ENCODE data around the gene P2RX6.

Gene P2RX6

GRCh38 chr22:21009638-21010425 lies 5.1 kb upstream of the P2RX6 start:
- no peak overlapping the region for H3K4me2 ChIP-seq (ENCODE audit: low read depth, low read length, poor library complexity, severe bottlenecking)
- H3K79me2 ChIP-seq (ENCODE audit: insufficient read depth, low read length) = no peaks in the 10 kb centered on the region
- H3K4me1 ChIP-seq (ENCODE audit: insufficient read depth, low read length, poor library complexity, severe bottlenecking) = no peaks in the 10 kb centered on the region
- no peak overlapping the region for H3K4me3 ChIP-seq (ENCODE audit: low read length, poor library complexity, severe bottlenecking)
- no peak overlapping the region for H2AFZ ChIP-seq (ENCODE audit: low read length)
- no peak for TF ChIP-seq CTCF (conservative IDR thresholded peaks at IDR 0.05; ENCODE audit: low read length)
- no peak for TF ChIP-seq EZH2phosphoT487 (IDR thresholded peaks at IDR 0.05; ENCODE audit: borderline replicate concordance)
- no peaks in the 10 kb centered on the region for H3K9me2 ChIP-seq (replicated peaks; ENCODE audit: low read depth, low read length)
- H3K9ac ChIP-seq (ENCODE audit: low read depth, low read length, poor library complexity, severe bottlenecking) = no peak overlapping the region
- no peaks in the 10 kb centered on the region for H3F3A ChIP-seq (ENCODE audit: low read depth)
- no peaks in the 10 kb centered on the region for H3K9me3 ChIP-seq (ENCODE audit: insufficient read depth, low read depth, low read length)
- H3K36me3 ChIP-seq (ENCODE audit: insufficient read depth, low read length) = no peaks in the 10 kb centered on the region
- no peaks in the 10 kb centered on the region for H3K27me3 ChIP-seq (ENCODE audit: insufficient read depth, low read length, poor library complexity, severe bottlenecking)
- H4K20me1 ChIP-seq (ENCODE audit: insufficient read depth, low read length, poor library complexity, severe bottlenecking) = no peaks in the 10 kb centered on the region

GRCh38 chr22:21010426-21011113 lies 4.4 kb upstream of the P2RX6 start:
- no peaks in the 10 kb centered on the region for H3K27me3 ChIP-seq (ENCODE audit: insufficient read depth, low read length, poor library complexity, severe bottlenecking)
- no peaks in the 10 kb centered on the region for H3K36me3 ChIP-seq (ENCODE audit: insufficient read depth, low read length)
- no peaks in the 10 kb centered on the region for H3K9me2 ChIP-seq (replicated peaks; ENCODE audit: low read depth, low read length)
- no peaks in the 10 kb centered on the region for H3K4me1 ChIP-seq (ENCODE audit: insufficient read depth, low read length, poor library complexity, severe bottlenecking)
- no peak for TF ChIP-seq CTCF (conservative IDR thresholded peaks at IDR 0.05; ENCODE audit: low read length)
- TF ChIP-seq EZH2phosphoT487 (IDR thresholded peaks at IDR 0.05; ENCODE audit: borderline replicate concordance) = no peak
- H3K79me2 ChIP-seq (ENCODE audit: insufficient read depth, low read length) = no peaks in the 10 kb centered on the region
- no peak overlapping the region for H3K4me3 ChIP-seq (ENCODE audit: low read length, poor library complexity, severe bottlenecking)
- H2AFZ ChIP-seq (ENCODE audit: low read length) = no peak overlapping the region
- H3K4me2 ChIP-seq (ENCODE audit: low read depth, low read length, poor library complexity, severe bottlenecking) = no peak overlapping the region
- no peaks in the 10 kb centered on the region for H4K20me1 ChIP-seq (ENCODE audit: insufficient read depth, low read length, poor library complexity, severe bottlenecking)
- no peaks in the 10 kb centered on the region for H3K9me3 ChIP-seq (ENCODE audit: insufficient read depth, low read depth, low read length)
- H3F3A ChIP-seq (ENCODE audit: low read depth) = no peaks in the 10 kb centered on the region
- no peak overlapping the region for H3K9ac ChIP-seq (ENCODE audit: low read depth, low read length, poor library complexity, severe bottlenecking)

GRCh38 chr22:21012446-21013407 lies 2.2 kb upstream of the P2RX6 start:
- H2AFZ ChIP-seq (ENCODE audit: low read length) = no peak overlapping the region
- H4K20me1 ChIP-seq (ENCODE audit: insufficient read depth, low read length, poor library complexity, severe bottlenecking) = no peaks in the 10 kb centered on the region
- no peaks in the 10 kb centered on the region for H3K36me3 ChIP-seq (ENCODE audit: insufficient read depth, low read length)
- H3K27me3 ChIP-seq (ENCODE audit: insufficient read depth, low read length, poor library complexity, severe bottlenecking) = no peaks in the 10 kb centered on the region
- no peaks in the 10 kb centered on the region for H3F3A ChIP-seq (ENCODE audit: low read depth)
- no peak for TF ChIP-seq CTCF (conservative IDR thresholded peaks at IDR 0.05; ENCODE audit: low read length)
- no peak for TF ChIP-seq EZH2phosphoT487 (IDR thresholded peaks at IDR 0.05; ENCODE audit: borderline replicate concordance)
- no peak overlapping the region for H3K4me3 ChIP-seq (ENCODE audit: low read length, poor library complexity, severe bottlenecking)
- no peak overlapping the region for H3K9ac ChIP-seq (ENCODE audit: low read depth, low read length, poor library complexity, severe bottlenecking)
- no peaks in the 10 kb centered on the region for H3K4me1 ChIP-seq (ENCODE audit: insufficient read depth, low read length, poor library complexity, severe bottlenecking)
- no peaks in the 10 kb centered on the region for H3K9me3 ChIP-seq (ENCODE audit: insufficient read depth, low read depth, low read length)
- H3K9me2 ChIP-seq (replicated peaks; ENCODE audit: low read depth, low read length) = no peaks in the 10 kb centered on the region
- H3K79me2 ChIP-seq (ENCODE audit: insufficient read depth, low read length) = no peaks in the 10 kb centered on the region
- H3K4me2 ChIP-seq (ENCODE audit: low read depth, low read length, poor library complexity, severe bottlenecking) = no peak overlapping the region

Measured in Loucy (cell line).